T-cell (primary cell): ENCODE results near the gene TDRD7. TPM values are rescaled to one million over a fixed set of nuclear protein-coding genes. Genes with fewer than 3 reads are reported as not detected.

Source experiments
- ATAC-seq, 4 experiments: fragments of 200-7000 bp in 3 of 4; fragments of 150-1000 bp in 1 of 4; cut with Tn5 transposase; replicated peaks in 1 of 4; 1 replicate in 3 of 4; 2 replicates in 1 of 4; pipeline ENCODE4 v1.10.0; 2021; ENCODE audit warnings: moderate library complexity in 3 of 4, mild to moderate bottlenecking in 2 of 4, moderate number of reproducible peaks in 1 of 4
- CTCF ChIA-PET, 2 donors: fragments of 300-600 bp; sonication (Branson Sonifier 250); formaldehyde crosslinking; loops; one replicate each; lab custom pipeline; 2022; ENCODE audit warnings: antibody characterized with exemption in 2 of 2; lab: Charles Lee
- POLR2A ChIA-PET, 2 donors: fragments of 300-600 bp; sonication (Branson Sonifier 250); formaldehyde crosslinking; loops; one replicate each; lab custom pipeline; 2022; ENCODE audit warnings: antibody characterized with exemption in 2 of 2; lab: Charles Lee
- DNase-seq, 35 experiments: peaks; one replicate each; pipeline versions ENCODE4 v3.0.0 to v3.0.0-alpha.2; 2013 to 2023
- H3K27ac ChIP-seq: one replicate; pipeline ENCODE4 v1.5.1; 2013; ENCODE audit warnings: low read length
- H3K27me3 ChIP-seq, 2 experiments: replicated peaks in 1 of 2; 1 replicate in 1 of 2; 2 replicates in 1 of 2; pipeline versions ENCODE4 v1.6.1 to v1.7.0; 2013; ENCODE audit warnings: low read length in 1 of 2, mixed read lengths in 1 of 2; ENCODE audit not compliant: control insufficient read depth in 2 of 2, insufficient read depth in 2 of 2; ENCODE audit errors: extremely low read depth in 1 of 2
- H3K36me3 ChIP-seq, 2 donors: 1 replicate in 1 of 2; 2 replicates in 1 of 2; pipeline versions ENCODE4 v1.6.1 to v1.7.0; 2013; ENCODE audit warnings: low read length in 1 of 2; ENCODE audit not compliant: control insufficient read depth in 2 of 2, insufficient read depth in 1 of 2; ENCODE audit errors: extremely low read depth in 1 of 2
- H3K4me1 ChIP-seq, 2 experiments: 1 replicate in 1 of 2; 2 replicates in 1 of 2; pipeline versions ENCODE4 v1.6.1 to v1.7.0; 2013; ENCODE audit warnings: low read length in 2 of 2, mixed read lengths in 1 of 2; ENCODE audit not compliant: insufficient read depth in 2 of 2, control insufficient read depth in 1 of 2; ENCODE audit errors: extremely low read depth in 1 of 2
- H3K4me3 ChIP-seq, 2 donors: 1 replicate in 1 of 2; 2 replicates in 1 of 2; pipeline versions ENCODE4 v1.5.1 to v1.7.0; 2013; ENCODE audit warnings: mild to moderate bottlenecking in 2 of 2, low read length in 1 of 2, moderate library complexity in 1 of 2; ENCODE audit not compliant: control insufficient read depth in 1 of 2; ENCODE audit errors: extremely low read depth in 1 of 2
- H3K9me3 ChIP-seq: 2 replicates; pipeline ENCODE4 v1.7.0; 2013
- H3K27ac Mint-ChIP-seq, 2 donors: one replicate each; pipeline ENCODE4 v1.8.0; 2020 to 2021; ENCODE audit warnings: mild to moderate bottlenecking in 2 of 2, mixed read lengths in 2 of 2
- H3K27me3 Mint-ChIP-seq, 2 donors: one replicate each; pipeline ENCODE4 v1.8.0; 2021 to 2022; ENCODE audit warnings: mixed read lengths in 2 of 2
- H3K36me3 Mint-ChIP-seq: one replicate; pipeline ENCODE4 v1.8.0; 2021; ENCODE audit warnings: mixed read lengths
- H3K4me1 Mint-ChIP-seq, 3 donors: one replicate each; pipeline ENCODE4 v1.8.0; 2020 to 2022; ENCODE audit warnings: mixed read lengths in 3 of 3, mild to moderate bottlenecking in 1 of 3
- H3K4me3 Mint-ChIP-seq, 3 donors: one replicate each; pipeline ENCODE4 v1.8.0; 2020 to 2022; ENCODE audit warnings: mild to moderate bottlenecking in 3 of 3, mixed read lengths in 3 of 3, moderate library complexity in 3 of 3
- H3K9me3 Mint-ChIP-seq, 3 donors: one replicate each; pipeline ENCODE4 v1.8.0; 2020 to 2022; ENCODE audit warnings: mixed read lengths in 3 of 3
- WGBS: methylation state at CpG from one replicate; pipeline ENCODE4 v1.1.5; 2013; ENCODE audit warnings: missing lambda C conversion rate; ENCODE audit not compliant: insufficient coverage; 5-methylcytosine and 5-hydroxymethylcytosine counted together
- total RNA-seq, 35 experiments: library from RNA in 6 of 35; stranded (reverse) in 6 of 35; fragments of 120-200 nt in 1 of 35; gene quantifications; one replicate each; pipeline versions ENCODE4 v1.2.1 to v1.2.4 and lab custom pipeline; 2013 to 2026

The TDRD7 gene
- 10 to 100 TPM in 3 of 5 donors, 1 to 10 TPM in 2; 9.2 to 11.9 (median 10.2) TPM for total RNA-seq
- 14.7 TPM for total RNA-seq (2013)
- 8.5 to 98.0 (median 22.7) reads per million in 29 experiments for total RNA-seq (lab: John Stamatoyannopoulos, UW)

GRCh38 chr9:97411789-97412625 is at the start of gene TDRD7:
Gene TDRD7, plus strand, starts transcription at chr9:97412096. Its CDS starts 16,370 bp downstream, at chr9:97428466.
- peaks cover 17 to 19% of the 10 kb centered on the region in 2 donors for H3K27me3 Mint-ChIP-seq
- ATAC-seq (peak; percentile 84 to 94 (median 88)), DNase-seq (peak; percentile 76 to 98 (median 87))
- H3K4me3 Mint-ChIP-seq: peak within 1 kb of the TSS; percentile 84 to 89 (median 87)
- WGBS: under 1% methylated on average over 113 of the region's 115 CpGs
- peaks cover 27 to 41% (median 38%) of the 10 kb centered on the region in 3 donors for H3K4me1 Mint-ChIP-seq
- Histone ChIP-seq H3K4me3 (peak within 1 kb of the TSS; percentile 73 to 74), H3K4me1 (peaks cover 3 to 14% of the 10 kb centered on the region in 2 experiments), H3K27me3 (no peaks in the 10 kb centered on the region), H3K27ac (peak within 1 kb of the TSS; percentile 56), H3K36me3 (no peaks in the 10 kb centered on the region), H3K9me3 (no peaks in the 10 kb centered on the region)
- peak within 1 kb of the TSS; percentile 81 to 86 for H3K27ac Mint-ChIP-seq
- POLR2A ChIA-PET: interaction anchor here in 1 of 2 donors (1.4 kb wide), 1 partner anchor 222 kb away, joined by 7 read pairs; the partner anchor contains the start of genes NCBP1 and TSTD2
- H3K9me3 Mint-ChIP-seq: no peaks in the 10 kb centered on the region
- H3K36me3 Mint-ChIP-seq: peaks cover 2% of the 10 kb centered on the region
- CTCF ChIA-PET: interaction anchor here (0.6 to 1.7 kb wide), 9 partner anchors 9 to 558 kb away, joined by 3 to 16 read pairs (median 4); partner anchors contain the start of genes NCBP1 (in 1 of the 2), TSTD2 (in 1 of the 2) and ZNF782 (in 1 of the 2)

GRCh38 chr9:97362777-97363545 is 48.9 kb upstream of the TDRD7 start:
- Histone ChIP-seq H3K27me3 (no peaks in the 10 kb centered on the region), H3K9me3 (no peaks in the 10 kb centered on the region), H3K4me3 (no peak overlapping the region), H3K4me1 (no peaks in the 10 kb centered on the region), H3K27ac (no peak overlapping the region), H3K36me3 (peaks cover 0 to 5% of the 10 kb centered on the region in 2 donors)
- Mint-ChIP-seq H3K9me3 (no peaks in the 10 kb centered on the region), H3K36me3 (peaks cover 64% of the 10 kb centered on the region), H3K4me1 (peaks cover 0 to 6% (median 3%) of the 10 kb centered on the region in 3 donors), H3K27me3 (no peaks in the 10 kb centered on the region), H3K4me3 (no peak overlapping the region), H3K27ac (no peak overlapping the region)
- ChIA-PET POLR2A (no interaction called here), CTCF (no interaction called here)
- 94% methylated on average over 3 of the region's 5 CpGs for WGBS
- DNase-seq (no peak), ATAC-seq (no peak)

GRCh38 chr9:97363661-97364299 is 48.1 kb upstream of the TDRD7 start:
- peaks cover 0 to 5% of the 10 kb centered on the region in 2 donors for H3K36me3 ChIP-seq
- no peak overlapping the region for H3K4me3 ChIP-seq
- WGBS: 90% methylated on average over 7 of the region's 11 CpGs
- CTCF ChIA-PET: no interaction called here
- H3K36me3 Mint-ChIP-seq: peaks cover 64% of the 10 kb centered on the region
- no peaks in the 10 kb centered on the region for H3K9me3 ChIP-seq
- ATAC-seq (no peak), DNase-seq (no peak)
- no peak overlapping the region for H3K27ac Mint-ChIP-seq
- no peaks in the 10 kb centered on the region for H3K27me3 Mint-ChIP-seq
- POLR2A ChIA-PET: no interaction called here
- H3K4me1 ChIP-seq: no peaks in the 10 kb centered on the region
- peaks cover 3 to 7% (median 4%) of the 10 kb centered on the region in 3 donors for H3K9me3 Mint-ChIP-seq
- no peak overlapping the region for H3K27ac ChIP-seq
- no peak overlapping the region for H3K4me3 Mint-ChIP-seq
- no peaks in the 10 kb centered on the region for H3K27me3 ChIP-seq
- H3K4me1 Mint-ChIP-seq: peaks cover 0 to 6% (median 3%) of the 10 kb centered on the region in 3 donors

GRCh38 chr9:97364769-97365490 is 47.0 kb upstream of the TDRD7 start:
- H3K27me3 Mint-ChIP-seq: no peaks in the 10 kb centered on the region
- H3K4me3 Mint-ChIP-seq: no peak overlapping the region
- H3K9me3 Mint-ChIP-seq: peaks cover 7 to 11% (median 8%) of the 10 kb centered on the region in 3 donors
- H3K9me3 ChIP-seq: no peaks in the 10 kb centered on the region
- H3K4me1 Mint-ChIP-seq: peaks cover 0 to 6% (median 3%) of the 10 kb centered on the region in 3 donors
- no peaks in the 10 kb centered on the region for H3K27me3 ChIP-seq
- DNase-seq (no peak), ATAC-seq (no peak)
- H3K27ac ChIP-seq: no peak overlapping the region
- CTCF ChIA-PET: no interaction called here
- POLR2A ChIA-PET: no interaction called here
- 58% methylated on average over 3 of the region's 8 CpGs for WGBS
- peaks cover 63% of the 10 kb centered on the region for H3K36me3 Mint-ChIP-seq
- peaks cover under 1 to 5% of the 10 kb centered on the region in 2 donors for H3K36me3 ChIP-seq
- no peaks in the 10 kb centered on the region for H3K4me1 ChIP-seq
- H3K4me3 ChIP-seq: no peak overlapping the region
- H3K27ac Mint-ChIP-seq: no peak overlapping the region

- Histone ChIP-seq H3K9me3 (no peaks in the 10 kb centered on the region), H3K36me3 (peaks cover 3 to 5% of the 10 kb centered on the region in 2 donors), H3K4me3 (no peak overlapping the region), H3K4me1 (no peaks in the 10 kb centered on the region), H3K27me3 (no peaks in the 10 kb centered on the region), H3K27ac (no peak overlapping the region)
- H3K36me3 Mint-ChIP-seq: peaks cover 67% of the 10 kb centered on the region
- no peak overlapping the region for H3K27ac Mint-ChIP-seq
- CTCF ChIA-PET: no interaction called here
- WGBS: 100% methylated on average over 1 of the region's 5 CpGs
- no peak overlapping the region for H3K4me3 Mint-ChIP-seq
- ATAC-seq (no peak), DNase-seq (no peak)
- POLR2A ChIA-PET: no interaction called here
- peaks cover 0 to 6% (median 3%) of the 10 kb centered on the region in 3 donors for H3K4me1 Mint-ChIP-seq
- no peaks in the 10 kb centered on the region for H3K27me3 Mint-ChIP-seq
- H3K9me3 Mint-ChIP-seq: peaks cover 7 to 11% (median 8%) of the 10 kb centered on the region in 3 donors
These were observed 46.3 kb upstream of the TDRD7 start for GRCh38 chr9:97365634-97366033.
